K562 (cell line): ENCODE results near the gene GPRASP1. TPM values are rescaled to one million over a fixed set of nuclear protein-coding genes. Genes with fewer than 3 reads are reported as not detected.

Source experiments
- CAMTA2 ChIP-seq: fragments of 250-450 bp; sonication (Bioruptor Pico); conservative IDR thresholded peaks from 2 replicates; pipeline ENCODE4 v1.5.1; 2022
- COPS2 ChIP-seq: fragments of 450-650 bp; conservative IDR thresholded peaks from 2 replicates; pipeline ENCODE4 v1.6.1; 2016; ENCODE audit warnings: mild to moderate bottlenecking, moderate library complexity
- HDAC6 ChIP-seq: IDR thresholded peaks from 2 replicates; pipeline ENCODE4 v1.6.1; 2012; ENCODE audit warnings: low read depth, mild to moderate bottlenecking, control low read depth, inconsistent platforms, low read length, moderate library complexity
- HDAC8 ChIP-seq: fragments of 450-650 bp; IDR thresholded peaks from 2 replicates; pipeline ENCODE4 v1.6.1; 2016; ENCODE audit warnings: mild to moderate bottlenecking, missing genetic modification characterization, moderate library complexity, missing compliant biosample characterization
- KDM4B ChIP-seq, 2 experiments: fragments of 450-650 bp in 1 of 2; sonication (generic) in 1 of 2; IDR thresholded peaks; 2 replicates each; pipeline ENCODE4 v1.6.1; 2016 to 2017; ENCODE audit warnings: borderline replicate concordance in 2 of 2, antibody characterized with exemption in 1 of 2, low read depth in 1 of 2, mild to moderate bottlenecking in 1 of 2
- NEUROD1 ChIP-seq: fragments of 150-350 bp; IDR thresholded peaks from 2 replicates; pipeline ENCODE4 v1.6.1; 2014; ENCODE audit warnings: borderline replicate concordance, low read length, low read depth; ENCODE audit not compliant: partially characterized antibody
- NFRKB ChIP-seq: fragments of 450-650 bp; IDR thresholded peaks from 2 replicates; pipeline ENCODE4 v1.6.1; 2016; ENCODE audit warnings: low read depth
- PHF20 ChIP-seq: fragments of 450-650 bp; IDR thresholded peaks from 2 replicates; pipeline ENCODE4 v1.6.1; 2018; ENCODE audit not compliant: partially characterized antibody
- SAFB ChIP-seq: fragments of 200-400 bp; formaldehyde crosslinking; IDR thresholded peaks from 2 replicates; pipeline ENCODE4 v1.6.1; 2017; ENCODE audit warnings: low read depth, low read length, borderline replicate concordance
- SRSF3 ChIP-seq: fragments of 200-400 bp; formaldehyde crosslinking; IDR thresholded peaks from 2 replicates; pipeline ENCODE4 v1.6.1; 2016; ENCODE audit warnings: mild to moderate bottlenecking, low read length, moderate library complexity; ENCODE audit not compliant: insufficient read depth
- ZNF764 ChIP-seq: fragments of 250-450 bp; sonication (Bioruptor Pico); IDR thresholded peaks from 2 replicates; pipeline ENCODE4 v1.4.0; 2020; ENCODE audit warnings: low read depth, mild to moderate bottlenecking, moderate library complexity
- polyA plus RNA-seq, 8 experiments: library from polyadenylated mRNA; depleted of rRNA in 4 of 8; stranded (reverse) in 5 of 8; unstranded in 3 of 8; fragments of >200 nt; fragmentation: Nextera tagmentation in 2 of 8; fragmentation: Illumina TruSeq in 1 of 8; extraction: Ambion mirVana in 2 of 8; extraction: Trizol in 1 of 8; gene quantifications; 2 replicates each; pipeline versions ENCODE4 v1.2.1 to v1.2.3, GENCODE V29; 2011 to 2014; ENCODE audit warnings: inconsistent platforms in 1 of 8, missing spikeins in 1 of 8
- total RNA-seq, 7 experiments: library from RNA; depleted of rRNA in 6 of 7; stranded (reverse); fragments of >200 nt in 6 of 7; fragmentation: Illumina TruSeq in 2 of 7; extraction: Trizol in 2 of 7; gene quantifications; 2 replicates each; pipeline versions ENCODE4 v1.2.1 to v1.2.3, GENCODE V29; 2011 to 2021; ENCODE audit warnings: low replicate concordance in 1 of 7
- TF ChIP-seq, protein P1 (sequence below), 2 experiments: fragments of 450-650 bp; formaldehyde crosslinking in 1 of 2; IDR thresholded peaks; 2 replicates each; pipeline versions ENCODE4 v1.4.0 to v1.6.1; 2014 to 2020; ENCODE audit warnings: mild to moderate bottlenecking in 2 of 2, borderline replicate concordance in 1 of 2, low read depth in 1 of 2
- TF ChIP-seq, protein P2 (sequence below): sonication (generic); formaldehyde crosslinking; IDR thresholded peaks from 2 replicates; pipeline ENCODE4 v1.8.1; 2022; ENCODE audit warnings: missing genetic modification reagents
- TF ChIP-seq, protein P3 (sequence below): fragments of 250-450 bp; sonication (Bioruptor Pico); IDR thresholded peaks from 2 replicates; pipeline ENCODE4 v1.8.0; 2021; ENCODE audit warnings: moderate library complexity, mild to moderate bottlenecking, inconsistent platforms
- TF ChIP-seq, protein P4 (sequence below), 2 experiments: fragments of 450-650 bp; IDR thresholded peaks; 2 replicates each; pipeline ENCODE4 v1.6.1; 2016

The GPRASP1 gene
- total and polyA plus RNA-seq, 9 of the 15 experiments (the other 6 are each of a cell fraction or from before 2014, with no cell fraction given) = 0.01 to 0.94 (median 0.23) TPM

DNA sequence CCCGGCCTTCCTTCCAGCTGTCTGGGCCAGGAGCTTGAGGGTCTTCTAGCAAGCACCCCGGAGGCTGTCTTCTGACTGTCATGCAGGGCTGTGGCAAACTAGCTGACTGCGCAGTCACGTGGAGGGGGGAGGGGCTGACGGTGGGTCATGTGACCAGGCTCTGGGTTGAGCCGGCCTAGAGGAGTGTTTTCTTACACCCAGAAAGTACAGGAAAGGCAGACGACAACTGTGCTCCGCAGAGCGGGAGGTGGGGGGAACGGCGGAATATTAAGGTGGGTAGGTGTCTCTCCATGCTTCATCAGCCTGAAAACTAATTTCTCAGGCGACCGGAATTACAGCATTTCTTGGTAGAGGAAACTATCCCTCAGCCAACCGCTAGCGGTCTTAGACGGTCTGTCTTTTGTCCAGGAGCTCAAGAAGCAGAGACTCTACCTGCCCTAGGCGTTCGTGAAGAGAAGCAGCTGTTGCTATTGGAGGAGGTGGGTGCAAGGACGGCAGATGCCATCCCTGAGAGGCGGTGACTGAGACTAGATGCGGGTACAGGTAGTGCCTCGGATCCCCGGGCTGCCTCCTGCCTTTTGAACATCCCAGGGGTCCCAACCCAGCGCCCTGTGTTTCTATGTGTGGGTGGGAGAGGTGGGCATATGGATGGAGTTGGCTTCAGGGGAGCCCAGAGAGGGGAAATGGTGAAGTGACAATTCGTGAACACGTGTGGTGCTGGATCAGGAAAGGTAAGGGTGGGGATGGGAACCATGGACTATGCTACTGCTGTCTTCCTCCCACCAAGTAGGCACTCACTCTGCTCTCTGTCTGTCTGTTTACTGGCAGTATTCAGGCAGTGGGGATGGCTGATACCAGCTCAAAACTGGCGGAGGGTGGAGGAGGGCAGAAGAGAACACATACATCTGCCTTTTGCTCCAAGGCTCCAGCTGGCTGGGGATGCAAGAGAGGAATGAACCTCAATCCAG, 8.8 kb downstream of the GPRASP1 start (continued):
- TF ChIP-seq NEUROD1 = no peak
- TF ChIP-seq, protein P1, sequence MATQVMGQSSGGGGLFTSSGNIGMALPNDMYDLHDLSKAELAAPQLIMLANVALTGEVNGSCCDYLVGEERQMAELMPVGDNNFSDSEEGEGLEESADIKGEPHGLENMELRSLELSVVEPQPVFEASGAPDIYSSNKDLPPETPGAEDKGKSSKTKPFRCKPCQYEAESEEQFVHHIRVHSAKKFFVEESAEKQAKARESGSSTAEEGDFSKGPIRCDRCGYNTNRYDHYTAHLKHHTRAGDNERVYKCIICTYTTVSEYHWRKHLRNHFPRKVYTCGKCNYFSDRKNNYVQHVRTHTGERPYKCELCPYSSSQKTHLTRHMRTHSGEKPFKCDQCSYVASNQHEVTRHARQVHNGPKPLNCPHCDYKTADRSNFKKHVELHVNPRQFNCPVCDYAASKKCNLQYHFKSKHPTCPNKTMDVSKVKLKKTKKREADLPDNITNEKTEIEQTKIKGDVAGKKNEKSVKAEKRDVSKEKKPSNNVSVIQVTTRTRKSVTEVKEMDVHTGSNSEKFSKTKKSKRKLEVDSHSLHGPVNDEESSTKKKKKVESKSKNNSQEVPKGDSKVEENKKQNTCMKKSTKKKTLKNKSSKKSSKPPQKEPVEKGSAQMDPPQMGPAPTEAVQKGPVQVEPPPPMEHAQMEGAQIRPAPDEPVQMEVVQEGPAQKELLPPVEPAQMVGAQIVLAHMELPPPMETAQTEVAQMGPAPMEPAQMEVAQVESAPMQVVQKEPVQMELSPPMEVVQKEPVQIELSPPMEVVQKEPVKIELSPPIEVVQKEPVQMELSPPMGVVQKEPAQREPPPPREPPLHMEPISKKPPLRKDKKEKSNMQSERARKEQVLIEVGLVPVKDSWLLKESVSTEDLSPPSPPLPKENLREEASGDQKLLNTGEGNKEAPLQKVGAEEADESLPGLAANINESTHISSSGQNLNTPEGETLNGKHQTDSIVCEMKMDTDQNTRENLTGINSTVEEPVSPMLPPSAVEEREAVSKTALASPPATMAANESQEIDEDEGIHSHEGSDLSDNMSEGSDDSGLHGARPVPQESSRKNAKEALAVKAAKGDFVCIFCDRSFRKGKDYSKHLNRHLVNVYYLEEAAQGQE (IDR thresholded peaks at IDR 0.05; ENCODE audit: borderline replicate concordance) = peak; percentile 92
- TF ChIP-seq, protein P1 (CRISPR knock-in tag; IDR thresholded peaks at IDR 0.05; ENCODE audit: low read depth) = no peak
- no peak for TF ChIP-seq HDAC8 (tag)
- no peak for TF ChIP-seq NFRKB
- no peak for TF ChIP-seq COPS2
- no peak for TF ChIP-seq SRSF3
- no peak for TF ChIP-seq HDAC6
- TF ChIP-seq, protein P2, sequence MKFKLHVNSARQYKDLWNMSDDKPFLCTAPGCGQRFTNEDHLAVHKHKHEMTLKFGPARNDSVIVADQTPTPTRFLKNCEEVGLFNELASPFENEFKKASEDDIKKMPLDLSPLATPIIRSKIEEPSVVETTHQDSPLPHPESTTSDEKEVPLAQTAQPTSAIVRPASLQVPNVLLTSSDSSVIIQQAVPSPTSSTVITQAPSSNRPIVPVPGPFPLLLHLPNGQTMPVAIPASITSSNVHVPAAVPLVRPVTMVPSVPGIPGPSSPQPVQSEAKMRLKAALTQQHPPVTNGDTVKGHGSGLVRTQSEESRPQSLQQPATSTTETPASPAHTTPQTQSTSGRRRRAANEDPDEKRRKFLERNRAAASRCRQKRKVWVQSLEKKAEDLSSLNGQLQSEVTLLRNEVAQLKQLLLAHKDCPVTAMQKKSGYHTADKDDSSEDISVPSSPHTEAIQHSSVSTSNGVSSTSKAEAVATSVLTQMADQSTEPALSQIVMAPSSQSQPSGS (CRISPR knock-in tag) = no peak
- peak; percentile 85 for TF ChIP-seq PHF20
- no peak for TF ChIP-seq SAFB
- TF ChIP-seq ZNF764 (CRISPR knock-in tag) = no peak
- TF ChIP-seq, protein P3, sequence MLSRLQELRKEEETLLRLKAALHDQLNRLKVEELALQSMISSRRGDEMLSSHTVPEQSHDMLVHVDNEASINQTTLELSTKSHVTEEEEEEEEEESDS (CRISPR knock-in tag) = no peak
- TF ChIP-seq KDM4B (IDR thresholded peaks at IDR 0.05; ENCODE audit: borderline replicate concordance in 2 of 2, low read depth in 1 of 2) = peak in 1 of 2 experiments; percentile 66; a peak in 1 of 4 replicates
- no peak for TF ChIP-seq CAMTA2 (CRISPR knock-in tag)
- TF ChIP-seq, protein P4, sequence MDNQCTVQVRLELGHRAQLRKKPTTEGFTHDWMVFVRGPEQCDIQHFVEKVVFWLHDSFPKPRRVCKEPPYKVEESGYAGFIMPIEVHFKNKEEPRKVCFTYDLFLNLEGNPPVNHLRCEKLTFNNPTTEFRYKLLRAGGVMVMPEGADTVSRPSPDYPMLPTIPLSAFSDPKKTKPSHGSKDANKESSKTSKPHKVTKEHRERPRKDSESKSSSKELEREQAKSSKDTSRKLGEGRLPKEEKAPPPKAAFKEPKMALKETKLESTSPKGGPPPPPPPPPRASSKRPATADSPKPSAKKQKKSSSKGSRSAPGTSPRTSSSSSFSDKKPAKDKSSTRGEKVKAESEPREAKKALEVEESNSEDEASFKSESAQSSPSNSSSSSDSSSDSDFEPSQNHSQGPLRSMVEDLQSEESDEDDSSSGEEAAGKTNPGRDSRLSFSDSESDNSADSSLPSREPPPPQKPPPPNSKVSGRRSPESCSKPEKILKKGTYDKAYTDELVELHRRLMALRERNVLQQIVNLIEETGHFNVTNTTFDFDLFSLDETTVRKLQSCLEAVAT (IDR thresholded peaks at IDR 0.05) = no peak
